Stimulated activated CD8-positive, alpha-beta memory T cell treated with anti-CD3 and anti-CD28 coated beads, Interleukin-4, amount 100 ng/mL, for 48 hours (primary cell): ENCODE results near the gene CTSL.
"Not testable (repeated sequence)": the region's sequence is repeated elsewhere in the genome, so short reads cannot be mapped to it uniquely, and the experiment has no call there.

Experiments
- DNase-seq: peaks from one replicate; pipeline ENCODE4 v3.0.0-alpha.2; 2020

The CTSL gene

DNA sequence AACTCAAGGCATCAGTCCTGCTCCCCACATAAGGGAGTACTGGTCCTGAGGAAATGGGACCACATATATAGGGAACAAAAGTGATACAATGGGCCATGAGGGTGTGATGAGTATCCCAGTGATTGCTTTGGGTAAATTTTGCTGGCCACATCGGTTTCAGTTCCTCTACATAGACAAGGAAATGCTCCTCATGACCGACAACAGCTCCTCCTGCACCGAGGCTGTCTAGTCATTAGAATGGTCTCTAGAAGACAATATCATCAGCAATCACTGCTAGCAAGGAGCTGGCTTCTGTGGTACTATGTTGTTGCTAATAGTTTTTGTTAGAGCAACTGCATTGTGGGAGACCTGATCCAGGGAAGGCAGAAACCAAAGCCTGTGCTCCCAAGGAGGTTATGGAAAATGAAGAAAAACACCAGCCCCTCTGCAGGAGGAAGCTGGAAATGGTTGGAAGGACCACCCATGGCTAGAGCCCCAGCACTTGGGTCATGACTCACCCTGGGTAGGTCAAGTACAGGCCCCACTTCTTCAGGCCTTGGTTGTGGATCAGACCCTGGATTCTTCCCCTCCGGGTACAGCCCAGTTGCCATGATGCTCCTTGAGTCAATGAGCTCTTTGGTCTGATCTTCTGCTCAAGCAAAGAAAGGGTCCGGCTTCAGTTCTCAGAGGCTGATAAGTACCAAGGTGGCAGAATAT is 3.4 kb upstream of the CTSL start:
- DNase-seq, result no peak

GRCh38 chr9:87725356-87725899 is 491 bp upstream of the CTSL start:
- no peak for DNase-seq

DNA sequence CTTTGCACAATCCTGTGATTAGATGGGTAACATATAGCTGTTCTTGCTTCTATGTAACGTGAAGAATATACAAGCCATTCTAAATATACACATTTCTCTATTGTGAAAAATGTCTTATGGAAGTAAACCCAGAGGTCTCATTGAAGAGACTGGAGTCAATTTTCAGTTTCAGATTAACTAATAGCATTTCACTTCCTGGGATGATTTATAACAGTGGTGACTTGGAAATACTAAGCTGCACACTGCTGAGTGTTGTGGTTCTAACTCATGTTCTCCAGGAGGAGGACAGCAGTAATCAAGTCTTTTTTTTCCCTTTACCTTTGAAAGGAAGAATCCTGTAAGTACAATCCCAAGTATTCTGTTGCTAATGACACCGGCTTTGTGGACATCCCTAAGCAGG is 3.3 kb downstream of the CTSL start:
- no peak for DNase-seq

DNA sequence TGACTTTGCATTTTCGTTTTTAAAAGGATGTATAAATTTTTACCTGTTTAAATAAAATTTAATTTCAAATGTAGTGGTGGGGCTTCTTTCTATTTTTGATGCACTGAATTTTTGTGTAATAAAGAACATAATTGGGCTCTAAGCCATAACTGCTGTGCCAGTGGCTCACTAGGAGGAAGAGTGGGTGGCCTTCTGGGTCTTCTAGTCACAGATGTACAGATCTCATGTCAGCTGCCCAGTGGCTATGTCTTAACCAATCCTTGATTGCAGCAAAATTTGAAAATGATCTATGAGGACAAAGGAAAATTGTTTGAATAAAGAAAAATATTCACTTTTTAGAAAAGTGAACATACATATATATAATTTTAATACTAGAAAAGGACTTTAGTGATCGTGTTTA is 5.4 kb downstream of the CTSL start:
- DNase-seq, result no peak

DNA sequence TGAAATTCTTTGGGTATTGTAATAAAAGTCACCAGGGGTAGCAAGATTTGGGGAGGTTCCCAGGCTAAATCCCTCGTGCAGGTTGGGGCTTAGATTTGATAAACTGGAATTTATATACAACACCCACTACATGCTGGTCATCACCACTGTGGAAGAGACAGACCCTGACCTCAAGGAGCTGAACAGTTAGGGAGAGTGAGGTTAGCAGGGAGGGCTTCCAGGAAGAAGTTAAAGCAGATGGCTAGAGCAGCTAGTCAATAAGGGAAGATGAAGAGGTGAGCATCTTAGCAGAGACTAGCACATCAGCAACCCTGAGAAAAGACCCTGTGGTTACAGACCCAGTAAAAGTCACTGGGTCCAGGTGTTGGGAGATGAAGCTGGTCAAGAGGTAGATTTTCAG is 6.4 kb downstream of the CTSL start:
- DNase-seq, result no peak

- DNase-seq, result no peak
Observed at GRCh38 chr9:87732756-87733155, 6.8 kb downstream of the CTSL start.

- DNase-seq, result no peak
Observed at GRCh38 chr9:87733273-87734052, 7.5 kb downstream of the CTSL start.

DNA sequence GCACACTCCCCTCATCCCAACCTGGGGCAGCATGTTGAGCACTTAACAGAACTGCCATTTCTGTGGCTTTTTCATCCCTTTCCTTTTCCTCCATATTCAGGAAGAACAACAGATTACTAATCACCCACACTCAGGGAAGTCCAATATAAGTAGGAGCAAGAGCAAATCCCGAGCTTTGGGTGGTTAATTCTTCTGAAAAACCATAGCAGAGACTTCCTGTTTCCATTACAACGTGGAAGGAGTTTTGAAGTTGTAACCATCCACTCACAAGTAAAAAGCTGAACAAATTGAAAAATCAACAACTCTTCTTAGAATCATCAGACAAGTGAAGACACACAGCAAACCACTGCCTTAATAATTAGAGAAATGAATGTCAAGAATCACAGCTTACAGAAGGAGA is 8.2 kb downstream of the CTSL start:
- no peak for DNase-seq

- DNase-seq, result no peak
Observed at GRCh38 chr9:87739546-87739945, 13.6 kb downstream of the CTSL start.

DNA sequence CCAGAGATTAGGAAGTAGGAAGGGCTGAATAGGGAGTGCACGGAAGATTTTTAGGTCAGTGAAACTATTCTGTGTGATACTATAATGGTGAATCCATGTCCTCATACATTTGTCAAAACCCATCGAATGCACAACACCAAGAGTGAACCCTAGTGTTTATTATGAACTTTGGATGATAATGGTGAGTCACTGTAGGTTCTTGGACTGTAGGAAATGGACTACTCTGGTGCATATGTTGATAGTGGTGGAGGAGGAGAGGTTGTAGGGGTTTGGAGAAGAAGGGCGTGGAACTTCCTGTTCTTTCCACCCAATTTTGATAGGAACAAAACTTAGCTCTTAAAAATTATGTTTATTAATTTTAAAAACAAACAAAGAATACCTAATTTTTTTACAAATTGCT is 14.3 kb downstream of the CTSL start:
- no peak for DNase-seq

- DNase-seq, result no peak
Observed at GRCh38 chr9:87741326-87741725, 15.4 kb downstream of the CTSL start.

- no peak for DNase-seq
Observed at GRCh38 chr9:87741891-87742290, 16.0 kb downstream of the CTSL start.

- DNase-seq, result no peak
Observed at GRCh38 chr9:87742813-87743428, 17.0 kb downstream of the CTSL start.

DNA sequence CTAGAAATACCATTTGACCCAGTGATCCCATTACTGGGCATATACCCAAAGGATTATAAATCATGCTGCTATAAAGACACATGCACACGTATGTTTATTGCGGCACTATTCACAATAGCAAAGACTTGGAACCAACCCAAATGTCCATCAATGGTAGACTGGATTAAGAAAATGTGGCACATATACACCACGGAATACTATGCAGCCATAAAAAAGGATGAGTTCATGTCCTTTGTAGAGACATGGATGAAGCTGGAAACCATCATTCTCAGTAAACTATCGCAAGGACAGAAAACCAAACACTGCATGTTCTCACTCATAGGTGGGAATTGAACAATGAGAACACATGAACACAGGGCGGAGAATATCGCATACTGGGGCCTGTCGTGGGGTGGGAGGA is 18.3 kb downstream of the CTSL start:
- not testable (repeated sequence) for DNase-seq

DNA sequence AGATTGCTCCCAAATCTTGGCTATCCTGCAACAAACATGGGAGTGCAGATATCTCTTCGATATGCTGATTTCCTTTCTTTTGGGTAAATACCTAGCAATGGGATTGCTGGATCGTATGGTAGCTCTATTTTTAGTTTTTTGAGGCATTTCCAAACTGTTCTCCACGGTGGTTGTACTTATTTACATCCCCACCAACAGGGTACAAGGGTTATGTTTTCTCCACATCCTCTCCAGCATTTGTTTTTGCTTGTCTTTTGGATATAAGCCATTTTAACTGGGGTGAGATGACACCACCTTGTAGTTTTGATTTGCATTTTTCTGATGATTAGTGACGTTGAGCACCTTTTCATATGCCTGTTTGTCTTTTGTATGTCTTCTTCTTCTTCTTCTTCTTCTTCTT is 20.3 kb downstream of the CTSL start:
- no peak for DNase-seq

- DNase-seq, result no peak
Observed at GRCh38 chr9:87748881-87749280, 23.0 kb downstream of the CTSL start.

DNA sequence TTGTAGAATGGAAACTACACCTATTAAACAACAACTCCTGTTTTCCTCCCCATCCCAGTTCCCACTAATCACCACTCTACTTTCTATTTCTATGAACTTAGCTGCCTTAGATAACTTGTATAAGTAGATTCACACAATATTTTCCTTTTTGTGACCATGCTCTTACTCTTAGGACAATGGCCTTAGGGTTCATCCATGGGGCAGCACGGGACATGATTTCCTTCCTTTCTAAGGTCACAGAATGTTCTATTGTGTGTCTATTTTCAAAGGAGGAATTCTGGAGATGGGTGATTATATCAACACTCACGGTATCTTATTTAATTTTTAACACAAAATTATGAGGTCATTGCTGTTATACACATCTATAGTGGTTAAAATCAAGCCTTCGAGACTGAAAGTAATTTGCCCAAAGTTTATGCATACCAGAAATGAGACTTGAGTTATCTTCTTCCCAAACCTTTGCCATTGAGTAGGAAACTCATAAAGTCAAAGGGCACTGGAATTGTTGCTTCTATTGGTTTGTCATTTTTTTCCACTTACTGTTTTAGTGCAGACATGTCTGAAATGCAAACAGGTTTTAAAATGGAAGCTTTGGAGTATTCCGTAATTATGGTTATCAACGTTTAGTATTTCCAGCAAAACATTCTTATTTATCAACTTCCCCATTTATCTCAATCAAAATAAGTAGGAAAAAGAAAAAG is 23.6 kb downstream of the CTSL start:
- no peak for DNase-seq

- no peak for DNase-seq
Observed at GRCh38 chr9:87750726-87751125, 24.8 kb downstream of the CTSL start.

DNA sequence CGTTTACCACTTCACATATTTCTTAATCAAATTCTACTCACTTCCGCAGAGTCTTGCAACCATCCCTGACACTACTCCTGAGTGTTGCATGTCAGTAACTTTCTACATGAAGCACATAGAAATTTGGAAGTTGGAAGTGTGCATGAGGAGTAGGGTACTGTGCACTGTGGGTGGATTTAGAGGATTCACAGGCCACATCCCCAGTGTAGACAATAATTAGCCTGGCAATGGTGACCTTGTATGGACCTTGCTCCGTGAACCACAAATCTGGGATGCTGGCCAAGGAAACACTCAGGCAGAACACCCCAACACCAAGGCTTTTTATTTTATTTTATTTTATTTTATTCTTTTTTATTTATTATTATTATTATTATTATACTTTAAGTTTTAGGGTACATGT is 25.5 kb downstream of the CTSL start:
- no peak for DNase-seq

DNA sequence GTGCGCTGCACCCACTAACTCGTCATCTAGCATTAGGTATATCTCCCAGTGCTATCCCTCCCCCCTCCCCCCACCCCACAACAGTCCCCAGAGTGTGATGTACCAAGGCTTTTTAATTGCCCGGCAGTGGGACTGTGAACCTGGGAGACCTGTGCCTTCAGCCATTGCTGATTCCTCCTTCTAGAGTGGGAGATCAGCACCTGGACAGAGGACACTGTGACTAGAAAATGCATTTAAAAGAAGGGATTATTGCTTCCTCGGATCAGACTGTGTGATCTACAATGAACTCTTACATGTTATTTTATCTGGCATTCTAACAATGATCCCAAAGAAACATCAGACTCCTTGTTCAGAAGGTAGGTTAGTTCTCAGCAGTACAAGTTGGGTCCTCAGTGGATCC is 25.9 kb downstream of the CTSL start:
- DNase-seq, result no peak

GRCh38 chr9:87753313-87753712 is 27.4 kb downstream of the CTSL start:
- DNase-seq, result no peak

DNA sequence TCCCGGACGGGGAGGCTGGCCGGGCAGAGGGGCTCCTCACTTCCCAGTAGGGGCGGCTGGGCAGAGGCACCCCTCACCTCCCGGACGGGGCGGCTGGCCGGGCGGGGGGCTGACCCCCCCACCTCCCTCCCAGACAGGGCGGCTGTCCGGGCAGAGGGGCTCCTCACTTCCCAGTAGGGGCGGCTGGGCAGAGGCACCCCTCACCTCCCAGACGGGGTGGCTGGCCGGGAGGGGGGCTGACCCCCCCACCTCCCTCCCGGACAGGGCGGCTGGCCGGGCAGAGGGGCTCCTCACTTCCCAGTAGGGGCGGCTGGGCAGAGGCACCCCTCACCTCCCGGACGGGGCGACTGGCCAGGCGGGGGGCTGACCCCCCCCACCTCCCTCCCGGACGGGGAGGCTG is 32.4 kb downstream of the CTSL start:
- DNase-seq, result not testable (repeated sequence)

GRCh38 chr9:87759980-87760379 is 34.1 kb downstream of the CTSL start:
- DNase-seq, result not testable (repeated sequence)
